Endothelial cell (in vitro differentiated cells): ENCODE measurements around the gene ITGBL1. TPM values are rescaled to one million over a fixed set of nuclear protein-coding genes. Genes with fewer than 3 reads are reported as not detected.

Source experiments
- DNase-seq: peaks from one replicate; pipeline ENCODE4 v3.0.0; 2021; ENCODE audit warnings: low spot score
- H3K27ac Mint-ChIP-seq: one replicate; pipeline ENCODE4 v1.8.0; 2021; ENCODE audit warnings: mixed read lengths, inconsistent platforms; ENCODE audit not compliant: unreplicated experiment
- H3K27me3 Mint-ChIP-seq: one replicate; pipeline ENCODE4 v1.8.0; 2021; ENCODE audit warnings: mild to moderate bottlenecking, moderate library complexity, mixed read lengths, inconsistent platforms; ENCODE audit not compliant: unreplicated experiment
- H3K36me3 Mint-ChIP-seq: one replicate; pipeline ENCODE4 v1.8.0; 2021; ENCODE audit warnings: mild to moderate bottlenecking, low read depth, mixed read lengths, inconsistent platforms; ENCODE audit not compliant: unreplicated experiment
- H3K4me1 Mint-ChIP-seq: one replicate; pipeline ENCODE4 v1.8.0; 2021; ENCODE audit warnings: mild to moderate bottlenecking, mixed read lengths, inconsistent platforms; ENCODE audit not compliant: unreplicated experiment
- H3K4me3 Mint-ChIP-seq: one replicate; pipeline ENCODE4 v1.8.0; 2021; ENCODE audit warnings: mild to moderate bottlenecking, mixed read lengths, inconsistent platforms; ENCODE audit not compliant: unreplicated experiment
- H3K9me3 Mint-ChIP-seq: one replicate; pipeline ENCODE4 v1.8.0; 2021; ENCODE audit warnings: mixed read lengths, inconsistent platforms; ENCODE audit not compliant: unreplicated experiment
- total RNA-seq: library from RNA; stranded (reverse); fragmentation: NEBNext Ultra II Directional; extraction: Animal tissue kit (Norgen Biotek cat#: 25700); gene quantifications from one replicate; pipeline ENCODE4 v1.2.1, GENCODE V29; 2021; ENCODE audit not compliant: unreplicated experiment
- TF ChIP-seq, protein P1 (sequence below): fragments of 200-600 bp; sonication (generic); IDR thresholded peaks from one replicate; pipeline ENCODE4 v1.5.0; 2021; ENCODE audit warnings: antibody characterized with exemption; ENCODE audit not compliant: unreplicated experiment

Gene ITGBL1
- total RNA-seq, 1 donor from 2014 or later: not detected

- no peak overlapping the region for H3K27ac Mint-ChIP-seq
- H3K36me3 Mint-ChIP-seq: no peaks in the 10 kb centered on the region
- DNase-seq: no peak
- peaks cover 7% of the 10 kb centered on the region for H3K4me1 Mint-ChIP-seq
- TF ChIP-seq, protein P1, sequence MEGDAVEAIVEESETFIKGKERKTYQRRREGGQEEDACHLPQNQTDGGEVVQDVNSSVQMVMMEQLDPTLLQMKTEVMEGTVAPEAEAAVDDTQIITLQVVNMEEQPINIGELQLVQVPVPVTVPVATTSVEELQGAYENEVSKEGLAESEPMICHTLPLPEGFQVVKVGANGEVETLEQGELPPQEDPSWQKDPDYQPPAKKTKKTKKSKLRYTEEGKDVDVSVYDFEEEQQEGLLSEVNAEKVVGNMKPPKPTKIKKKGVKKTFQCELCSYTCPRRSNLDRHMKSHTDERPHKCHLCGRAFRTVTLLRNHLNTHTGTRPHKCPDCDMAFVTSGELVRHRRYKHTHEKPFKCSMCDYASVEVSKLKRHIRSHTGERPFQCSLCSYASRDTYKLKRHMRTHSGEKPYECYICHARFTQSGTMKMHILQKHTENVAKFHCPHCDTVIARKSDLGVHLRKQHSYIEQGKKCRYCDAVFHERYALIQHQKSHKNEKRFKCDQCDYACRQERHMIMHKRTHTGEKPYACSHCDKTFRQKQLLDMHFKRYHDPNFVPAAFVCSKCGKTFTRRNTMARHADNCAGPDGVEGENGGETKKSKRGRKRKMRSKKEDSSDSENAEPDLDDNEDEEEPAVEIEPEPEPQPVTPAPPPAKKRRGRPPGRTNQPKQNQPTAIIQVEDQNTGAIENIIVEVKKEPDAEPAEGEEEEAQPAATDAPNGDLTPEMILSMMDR: no peak
- H3K27me3 Mint-ChIP-seq: no peaks in the 10 kb centered on the region
- H3K9me3 Mint-ChIP-seq: no peaks in the 10 kb centered on the region
- no peak overlapping the region for H3K4me3 Mint-ChIP-seq
Measured at GRCh38 chr13:101576455-101576854, 124.0 kb downstream of the ITGBL1 start.

DNA sequence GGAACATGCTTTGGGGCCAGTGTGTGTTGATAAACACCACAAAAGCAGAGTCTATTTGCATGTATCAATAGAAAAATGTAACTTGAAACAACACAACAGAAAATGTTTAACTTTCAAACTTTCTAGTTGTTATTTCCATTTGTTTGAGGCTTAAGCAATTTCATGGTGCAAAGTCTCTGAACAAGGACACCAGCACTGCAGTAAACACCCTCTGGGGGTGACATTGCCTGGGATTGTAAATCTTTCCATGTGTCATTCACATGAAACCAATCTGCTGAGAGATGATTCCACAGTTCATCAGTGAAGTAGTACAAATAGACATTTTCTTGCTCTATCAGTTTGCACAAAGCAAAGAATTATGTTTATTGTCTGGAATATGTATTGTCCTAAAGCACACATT is 124.5 kb downstream of the ITGBL1 start:
- TF ChIP-seq, protein P1: no peak

GRCh38 chr13:101579281-101579802 is 126.9 kb downstream of the ITGBL1 start:
- no peak for DNase-seq
- Mint-ChIP-seq H3K4me3 (no peak overlapping the region), H3K27me3 (peaks cover 2% of the 10 kb centered on the region), H3K9me3 (no peaks in the 10 kb centered on the region), H3K27ac (no peak overlapping the region), H3K36me3 (no peaks in the 10 kb centered on the region), H3K4me1 (no peaks in the 10 kb centered on the region)
- TF ChIP-seq, protein P1: no peak

More for the DNA sequence above, 124.5 kb downstream of the ITGBL1 start:
- Mint-ChIP-seq H3K36me3 (no peaks in the 10 kb centered on the region), H3K9me3 (no peaks in the 10 kb centered on the region), H3K4me1 (peaks cover 6% of the 10 kb centered on the region), H3K4me3 (no peak overlapping the region), H3K27ac (no peak overlapping the region), H3K27me3 (no peaks in the 10 kb centered on the region)
- no peak for DNase-seq

DNA sequence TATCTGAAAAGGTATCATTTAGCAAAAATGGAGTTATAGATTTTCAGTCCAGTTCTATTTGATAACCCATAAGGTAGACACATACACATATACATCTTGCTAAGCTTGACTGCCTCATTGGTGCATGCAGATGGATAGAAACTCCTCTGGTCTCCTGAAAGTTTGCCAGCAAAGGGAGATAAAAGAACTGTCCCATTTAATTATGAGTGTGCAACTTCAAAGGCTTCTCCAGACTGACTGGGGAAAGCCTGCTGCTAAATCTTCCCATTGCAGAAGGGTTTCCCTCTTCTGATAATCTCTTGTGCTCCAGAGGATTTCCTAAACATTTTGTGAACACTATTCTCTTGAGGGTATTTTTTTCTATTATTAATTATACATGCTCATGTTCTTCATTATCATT is 131.9 kb downstream of the ITGBL1 start:
- Mint-ChIP-seq H3K36me3 (no peaks in the 10 kb centered on the region), H3K27ac (no peak overlapping the region), H3K4me1 (no peaks in the 10 kb centered on the region), H3K27me3 (peaks cover 2% of the 10 kb centered on the region), H3K9me3 (no peaks in the 10 kb centered on the region), H3K4me3 (no peak overlapping the region)
- TF ChIP-seq, protein P1: no peak
- no peak for DNase-seq

GRCh38 chr13:101590479-101590878 is 138.0 kb downstream of the ITGBL1 start:
- TF ChIP-seq, protein P1: no peak
- no peaks in the 10 kb centered on the region for H3K36me3 Mint-ChIP-seq
- no peaks in the 10 kb centered on the region for H3K9me3 Mint-ChIP-seq
- H3K4me3 Mint-ChIP-seq: no peak overlapping the region
- no peak overlapping the region for H3K27ac Mint-ChIP-seq
- no peaks in the 10 kb centered on the region for H3K27me3 Mint-ChIP-seq
- DNase-seq: no peak
- no peaks in the 10 kb centered on the region for H3K4me1 Mint-ChIP-seq
